H1 (cell line): ENCODE measurements around the gene TVP23A. TPM values are rescaled to one million over a fixed set of nuclear protein-coding genes. Genes with fewer than 3 reads are reported as not detected.

Source experiments
- CTCF ChIA-PET: fragments of 300-600 bp; sonication (Branson Sonifier 250); formaldehyde crosslinking; loops from one replicate; lab custom pipeline; 2021; ENCODE audit not compliant: partially characterized antibody; lab: Charles Lee
- POLR2A ChIA-PET: fragments of 300-600 bp; sonication (Branson Sonifier 250); formaldehyde crosslinking; loops from one replicate; lab custom pipeline; 2021; ENCODE audit warnings: inconsistent platforms; ENCODE audit not compliant: partially characterized antibody; lab: Charles Lee
- DNase-seq, 2 experiments: peaks; one replicate each; pipeline versions ENCODE4 v3.0.0 to v3.0.0-alpha.2; 2010 to 2022; ENCODE audit warnings: low spot score in 2 of 2, low read depth in 1 of 2, mixed read lengths in 1 of 2
- FAIRE-seq: peaks from 2 replicates; lab custom pipeline; 2011; peaks lifted over from hg19 to GRCh38; lab: Jason Lieb, UNC
- H2AFZ ChIP-seq: 2 replicates; pipeline ENCODE4 v1.8.1; 2012; ENCODE audit warnings: low read length, inconsistent platforms
- H2AK5ac ChIP-seq: 2 replicates; pipeline ENCODE4 v1.6.1; 2013; ENCODE audit warnings: low read depth, low read length
- H2BK120ac ChIP-seq: replicated peaks from 2 replicates; pipeline ENCODE3; 2013; ENCODE audit warnings: low read depth, low read length, inconsistent platforms
- H2BK12ac ChIP-seq: 2 replicates; pipeline ENCODE4 v1.6.1; 2013; ENCODE audit warnings: low read depth, low read length
- H2BK15ac ChIP-seq: 2 replicates; pipeline ENCODE4 v1.6.1; 2013; ENCODE audit warnings: low read length
- H2BK20ac ChIP-seq: 2 replicates; pipeline ENCODE4 v1.6.1; 2013; ENCODE audit warnings: low read length
- H2BK5ac ChIP-seq: 2 replicates; pipeline ENCODE4 v1.6.1; 2013; ENCODE audit warnings: low read depth, low read length
- H3K14ac ChIP-seq: 2 replicates; pipeline ENCODE4 v1.6.1; 2013; ENCODE audit warnings: inconsistent platforms; ENCODE audit not compliant: insufficient read length
- H3K18ac ChIP-seq: 2 replicates; pipeline ENCODE4 v1.6.1; 2013; ENCODE audit warnings: low read length; ENCODE audit errors: extremely low read depth
- H3K23ac ChIP-seq: 2 replicates; pipeline ENCODE4 v1.6.1; 2013; ENCODE audit warnings: inconsistent platforms; ENCODE audit not compliant: insufficient read length
- H3K23me2 ChIP-seq: 2 replicates; pipeline ENCODE4 v1.6.1; 2013; ENCODE audit warnings: low read depth, low read length
- H3K27ac ChIP-seq: 2 replicates; pipeline ENCODE4 v1.6.1; 2011; ENCODE audit warnings: low read depth, low read length, inconsistent platforms
- H3K27me3 ChIP-seq, 4 experiments: replicated peaks in 1 of 4; 1 replicate in 1 of 4; 2 replicates in 3 of 4; pipeline versions ENCODE4 v1.6.1 to v1.8.1; 2011 to 2013; ENCODE audit warnings: low read length in 3 of 4, mild to moderate bottlenecking in 3 of 4, inconsistent platforms in 2 of 4, mixed read lengths in 2 of 4, moderate library complexity in 1 of 4; ENCODE audit not compliant: control insufficient read depth in 3 of 4, insufficient read depth in 3 of 4; ENCODE audit errors: extremely low read depth in 1 of 4
- H3K36me3 ChIP-seq, 4 experiments: 2 replicates each; pipeline versions ENCODE4 v1.6.1 to v1.8.1; 2011 to 2013; ENCODE audit warnings: mild to moderate bottlenecking in 4 of 4, low read length in 3 of 4, moderate library complexity in 2 of 4, control low read depth in 1 of 4, inconsistent platforms in 1 of 4; ENCODE audit not compliant: insufficient read depth in 4 of 4, control insufficient read depth in 2 of 4
- H3K4ac ChIP-seq: replicated peaks from 2 replicates; pipeline ENCODE3; 2013; ENCODE audit warnings: low read length, low read depth, mixed read lengths, inconsistent platforms; ENCODE audit not compliant: insufficient read length
- H3K4me1 ChIP-seq, 4 experiments: replicated peaks in 1 of 4; 1 replicate in 1 of 4; 2 replicates in 3 of 4; pipeline versions ENCODE4 v1.6.1 to v1.8.1; 2011 to 2013; ENCODE audit warnings: low read length in 3 of 4, inconsistent platforms in 2 of 4, mixed read lengths in 1 of 4; ENCODE audit not compliant: insufficient read depth in 4 of 4, control insufficient read depth in 3 of 4
- H3K4me2 ChIP-seq, 2 experiments: 2 replicates each; pipeline versions ENCODE4 v1.6.1 to v1.8.1; 2011 to 2013; ENCODE audit warnings: low read depth in 2 of 2, low read length in 2 of 2, control low read depth in 1 of 2, inconsistent platforms in 1 of 2, mild to moderate bottlenecking in 1 of 2; ENCODE audit not compliant: insufficient read depth in 1 of 2
- H3K4me3 ChIP-seq, 4 experiments: fragments of 200-600, 300-600 bp in 1 of 4; sonication (generic), shearing (Covaris generic), sonication (Bioruptor Twin) in 1 of 4; 2 replicates each; pipeline versions ENCODE4 v1.5.1 to v1.8.1; 2011 to 2016; ENCODE audit warnings: low read length in 4 of 4, low read depth in 3 of 4, control low read depth in 2 of 4, inconsistent platforms in 2 of 4, mild to moderate bottlenecking in 2 of 4, mixed read lengths in 1 of 4, moderate library complexity in 1 of 4; ENCODE audit not compliant: insufficient read depth in 2 of 4; ENCODE audit errors: extremely low read depth in 1 of 4
- H3K56ac ChIP-seq: replicated peaks from 2 replicates; pipeline ENCODE3; 2013; ENCODE audit warnings: low read depth, mild to moderate bottlenecking, mixed read lengths, low read length, inconsistent platforms; ENCODE audit not compliant: insufficient read length
- H3K79me1 ChIP-seq: 2 replicates; pipeline ENCODE4 v1.6.1; 2013; ENCODE audit warnings: low read depth, low read length, control low read depth
- H3K79me2 ChIP-seq, 2 experiments: 2 replicates each; pipeline versions ENCODE4 v1.6.1 to v1.8.1; 2012 to 2013; ENCODE audit warnings: low read length in 2 of 2, mild to moderate bottlenecking in 2 of 2, inconsistent platforms in 1 of 2; ENCODE audit not compliant: insufficient read depth in 2 of 2, control insufficient read depth in 1 of 2
- H3K9ac ChIP-seq, 4 experiments: replicated peaks in 1 of 4; 1 replicate in 1 of 4; 2 replicates in 3 of 4; pipeline versions ENCODE4 v1.6.1 to v1.8.1; 2011 to 2013; ENCODE audit warnings: low read depth in 3 of 4, low read length in 3 of 4, control low read depth in 2 of 4, mild to moderate bottlenecking in 2 of 4, moderate library complexity in 2 of 4, inconsistent platforms in 1 of 4; ENCODE audit errors: extremely low read depth in 1 of 4
- H3K9me3 ChIP-seq, 2 experiments: 2 replicates each; pipeline versions ENCODE4 v1.6.1 to v1.8.1; 2012 to 2013; ENCODE audit warnings: mild to moderate bottlenecking in 2 of 2, moderate library complexity in 2 of 2, control low read depth in 1 of 2, inconsistent platforms in 1 of 2, low read depth in 1 of 2, low read length in 1 of 2, mixed read lengths in 1 of 2; ENCODE audit not compliant: insufficient read depth in 2 of 2
- H4K20me1 ChIP-seq, 2 experiments: replicated peaks in 1 of 2; 2 replicates each; pipeline versions ENCODE3 to v1.8.1; 2011 to 2013; ENCODE audit warnings: inconsistent platforms in 2 of 2, low read length in 2 of 2, mild to moderate bottlenecking in 1 of 2; ENCODE audit not compliant: insufficient read depth in 2 of 2, control insufficient read depth in 1 of 2
- H4K5ac ChIP-seq: 2 replicates; pipeline ENCODE4 v1.6.1; 2013; ENCODE audit warnings: low read length, low read depth, mixed read lengths, inconsistent platforms; ENCODE audit not compliant: insufficient read length
- H4K8ac ChIP-seq: 2 replicates; pipeline ENCODE4 v1.8.0; 2013; ENCODE audit warnings: mild to moderate bottlenecking, moderate library complexity, low read length, inconsistent platforms; ENCODE audit not compliant: insufficient read depth; ENCODE audit errors: extremely low read depth
- H4K91ac ChIP-seq: replicated peaks from 2 replicates; pipeline ENCODE3; 2013; ENCODE audit warnings: low read length, mixed read lengths, inconsistent platforms; ENCODE audit not compliant: insufficient read length
- ATF2 ChIP-seq: IDR thresholded peaks from 2 replicates; pipeline ENCODE4 v1.6.1; 2012; ENCODE audit warnings: low read length, inconsistent platforms
- BCL11A ChIP-seq, 2 experiments: IDR thresholded peaks; one replicate each; pipeline ENCODE4 v1.6.1; 2011; ENCODE audit warnings: low read depth in 2 of 2, low read length in 2 of 2, mild to moderate bottlenecking in 2 of 2
- EP300 ChIP-seq, 2 experiments: IDR thresholded peaks; 1 replicate in 1 of 2; 2 replicates in 1 of 2; pipeline ENCODE4 v1.6.1; 2011 to 2012; ENCODE audit warnings: low read depth in 2 of 2, low read length in 2 of 2, mild to moderate bottlenecking in 2 of 2, borderline replicate concordance in 1 of 2, inconsistent platforms in 1 of 2, moderate library complexity in 1 of 2
- HDAC2 ChIP-seq, 2 experiments: fragments of 300-600 bp in 1 of 2; sonication (generic) in 1 of 2; IDR thresholded peaks; 2 replicates each; pipeline ENCODE4 v1.6.1; 2011 to 2012; ENCODE audit warnings: low read depth in 2 of 2, low read length in 2 of 2, mild to moderate bottlenecking in 2 of 2, moderate library complexity in 2 of 2, borderline replicate concordance in 1 of 2, inconsistent platforms in 1 of 2
- MAFK ChIP-seq: IDR thresholded peaks from 2 replicates; pipeline ENCODE4 v1.6.1; 2012; ENCODE audit warnings: low read depth, mild to moderate bottlenecking, improper control_type of control experiment, low read length
- RAD21 ChIP-seq, 2 experiments: IDR thresholded peaks in 1 of 2; conservative IDR thresholded peaks in 1 of 2; 2 replicates each; pipeline ENCODE4 v1.6.1; 2011; ENCODE audit warnings: low read depth in 2 of 2, low read length in 2 of 2, improper control_type of control experiment in 1 of 2, inconsistent platforms in 1 of 2, mild to moderate bottlenecking in 1 of 2, moderate library complexity in 1 of 2
- SIN3A ChIP-seq, 2 experiments: IDR thresholded peaks in 1 of 2; conservative IDR thresholded peaks in 1 of 2; 2 replicates each; pipeline ENCODE4 v1.6.1; 2011 to 2012; ENCODE audit warnings: low read length in 2 of 2, improper control_type of control experiment in 1 of 2, low read depth in 1 of 2, mild to moderate bottlenecking in 1 of 2
- SP4 ChIP-seq: IDR thresholded peaks from 2 replicates; pipeline ENCODE4 v1.6.1; 2012; ENCODE audit warnings: low read length, inconsistent platforms
- SRF ChIP-seq: IDR thresholded peaks from 2 replicates; pipeline ENCODE4 v1.6.1; 2011; ENCODE audit warnings: mild to moderate bottlenecking, low read depth, low read length, moderate library complexity
- WGBS, 2 experiments: shearing (Covaris generic) in 1 of 2; methylation state at CpG; one replicate each; pipeline versions ENCODE4 v1.1.6 to v1.1.7; 2013 to 2015; ENCODE audit warnings: low lambda C conversion rate in 2 of 2, mixed read lengths in 2 of 2, inconsistent platforms in 1 of 2, low coverage in 1 of 2, missing lambda C conversion rate in 1 of 2; ENCODE audit not compliant: insufficient replicate concordance in 2 of 2, insufficient coverage in 1 of 2, insufficient read length in 1 of 2; ENCODE audit errors: extremely low coverage in 1 of 2, missing lambda C conversion rate in 1 of 2; 5-methylcytosine and 5-hydroxymethylcytosine counted together
- polyA plus RNA-seq, 7 experiments: library from polyadenylated mRNA; depleted of rRNA in 3 of 7; stranded (reverse) in 5 of 7; unstranded in 2 of 7; fragments of >200 nt in 5 of 7; fragments of 200-250 nt in 2 of 7; gene quantifications; 1 replicate in 5 of 7; 2 replicates in 1 of 7; 4 replicates in 1 of 7; pipeline versions ENCODE4 v1.2.1 to v1.2.3, GENCODE V29; 2011 to 2013; ENCODE audit warnings: missing spikeins in 2 of 7, mixed read lengths in 2 of 7
- total RNA-seq: library from RNA; stranded (reverse); fragmentation: NEBNext Ultra II Directional; extraction: Animal tissue kit (Norgen Biotek cat#: 25700); gene quantifications from 2 replicates; pipeline ENCODE4 v1.2.1, GENCODE V29; 2021

Gene TVP23A
- total and polyA plus RNA-seq, 2 of the 8 experiments (the other 6 are each of a cell fraction or from before 2014, with no cell fraction given), result 2.2 to 3.1 TPM

DNA sequence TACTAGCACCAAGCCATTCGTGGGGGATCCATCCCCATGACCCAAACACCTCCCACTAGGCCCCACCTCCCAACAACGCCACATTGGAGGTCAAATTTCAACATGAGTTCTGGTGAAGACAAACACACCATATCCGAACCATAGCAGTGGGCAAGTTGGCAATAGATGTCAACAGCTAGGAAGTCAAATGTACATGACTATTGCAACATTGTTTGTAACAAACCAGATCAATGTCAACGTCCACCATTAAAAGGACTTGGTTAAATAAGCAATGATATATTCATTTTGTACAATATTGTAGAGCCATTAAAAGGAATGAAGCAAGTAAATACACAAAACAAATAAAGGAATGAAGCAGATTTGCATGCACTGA is 31.9 kb upstream of the TVP23A start:
- Histone ChIP-seq H2BK12ac (no peak overlapping the region), H2AFZ (no peak overlapping the region), H2BK5ac (no peak overlapping the region), H3K4ac (no peak overlapping the region), H3K23me2 (no peaks in the 10 kb centered on the region), H2BK15ac (no peak overlapping the region), H3K79me2 (no peaks in the 10 kb centered on the region), H3K9me3 (no peaks in the 10 kb centered on the region), H3K14ac (no peak overlapping the region), H4K91ac (no peak overlapping the region), H3K9ac (no peak overlapping the region), H3K56ac (no peak overlapping the region), H4K8ac (no peak overlapping the region), H2BK20ac (no peak overlapping the region), H2AK5ac (no peak overlapping the region), H3K4me2 (no peak overlapping the region), H2BK120ac (no peak overlapping the region), H3K36me3 (no peaks in the 10 kb centered on the region), H4K20me1 (no peaks in the 10 kb centered on the region), H3K4me1 (no peaks in the 10 kb centered on the region), H3K23ac (no peak overlapping the region), H4K5ac (no peak overlapping the region), H3K4me3 (no peak overlapping the region), H3K27me3 (no peaks in the 10 kb centered on the region; a peak in 1 of 7 replicates), H3K27ac (no peak overlapping the region), H3K18ac (no peak overlapping the region), H3K79me1 (no peaks in the 10 kb centered on the region)
- no peak for FAIRE-seq
- ChIA-PET CTCF (no interaction called here), POLR2A (no interaction called here)
- WGBS, 2 experiments, result 87% methylated on average over 4 of the region's 4 CpGs; no CpG with 5 or more reads in 1 of the 2 experiments
- DNase-seq, result no peak
- TF ChIP-seq SP4 (no peak), ATF2 (no peak), SIN3A (conservative IDR thresholded peaks at IDR 0.05 in 1 of 2, IDR thresholded peaks at IDR 0.05 in 1 of 2; ENCODE audit: low read depth in 1 of 2, low read length in 2 of 2) (no peak), RAD21 (IDR thresholded peaks at IDR 0.05 in 1 of 2, conservative IDR thresholded peaks at IDR 0.05 in 1 of 2; ENCODE audit: low read depth in 2 of 2, low read length in 2 of 2) (no peak), EP300 (IDR thresholded peaks at IDR 0.05; ENCODE audit: borderline replicate concordance in 1 of 2, low read depth in 2 of 2, low read length in 2 of 2) (no peak), HDAC2 (IDR thresholded peaks at IDR 0.05; ENCODE audit: borderline replicate concordance in 1 of 2, low read depth in 2 of 2, low read length in 2 of 2) (no peak), MAFK (no peak), SRF (no peak), BCL11A (IDR thresholded peaks at IDR 0.05; ENCODE audit: low read depth in 2 of 2, low read length in 2 of 2) (no peak)
